ENCODE measurements around the gene GABRR3. TPM values are rescaled to one million over a fixed set of nuclear protein-coding genes. Genes with fewer than 3 reads are reported as not detected.

GABRR3 gene
- polyA plus RNA-seq, 1 of the 3 experiments (the other 2 are of a cell fraction), result not detected

DNA sequence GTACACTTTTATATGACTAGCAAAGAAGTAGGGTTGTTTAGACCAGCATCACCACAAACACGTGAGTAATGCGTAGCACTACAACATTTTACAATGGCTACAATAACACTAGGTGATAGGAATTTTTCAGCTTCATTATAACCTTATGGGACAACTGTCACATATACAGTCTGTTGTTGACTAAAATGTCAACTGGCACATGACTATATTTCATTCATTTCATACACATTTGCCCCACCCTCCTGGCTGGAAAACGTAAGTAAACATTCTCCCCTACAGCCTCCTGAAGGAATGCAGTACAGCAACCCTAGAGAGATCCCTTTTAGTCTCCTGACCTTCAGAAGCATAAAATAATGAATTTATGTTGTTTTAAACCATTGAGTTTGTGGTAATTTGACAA is 79.1 kb downstream of the GABRR3 start:
- Histone ChIP-seq H3K27me3 (ENCODE audit: insufficient read depth) (no peaks in the 10 kb centered on the region), H3K36me3 (replicated peaks in 1 of 2; ENCODE audit: control insufficient read depth in 1 of 2, insufficient read depth in 2 of 2, low read length in 1 of 2) (peaks cover 36 to 67% of the 10 kb centered on the region in 2 experiments), H4K20me1 (ENCODE audit: insufficient read depth) (no peaks in the 10 kb centered on the region), H2AFZ (ENCODE audit: low read depth) (no peak overlapping the region), H3K9me2 (no peaks in the 10 kb centered on the region), H3K27ac (ENCODE audit: low read depth in 2 of 2, low read length in 1 of 2) (no peak overlapping the region), H3K9me3 (no peaks in the 10 kb centered on the region), H3K9ac (no peak overlapping the region), H3K79me2 (ENCODE audit: insufficient read depth) (no peaks in the 10 kb centered on the region), H3F3A (replicated peaks; ENCODE audit: insufficient read depth) (no peaks in the 10 kb centered on the region), H3K4me2 (no peak overlapping the region), H3K4me3 (ENCODE audit: low read depth in 2 of 2, low read length in 1 of 2) (no peak overlapping the region), H3K4me1 (ENCODE audit: control insufficient read depth in 1 of 2, insufficient read depth in 2 of 2, low read depth in 1 of 2, low read length in 1 of 2) (no peaks in the 10 kb centered on the region; a peak in 1 of 4 replicates)
- no peak for TF ChIP-seq RXRA (IDR thresholded peaks at IDR 0.05; ENCODE audit: borderline replicate concordance, low read depth)
- TF ChIP-seq, protein P1, sequence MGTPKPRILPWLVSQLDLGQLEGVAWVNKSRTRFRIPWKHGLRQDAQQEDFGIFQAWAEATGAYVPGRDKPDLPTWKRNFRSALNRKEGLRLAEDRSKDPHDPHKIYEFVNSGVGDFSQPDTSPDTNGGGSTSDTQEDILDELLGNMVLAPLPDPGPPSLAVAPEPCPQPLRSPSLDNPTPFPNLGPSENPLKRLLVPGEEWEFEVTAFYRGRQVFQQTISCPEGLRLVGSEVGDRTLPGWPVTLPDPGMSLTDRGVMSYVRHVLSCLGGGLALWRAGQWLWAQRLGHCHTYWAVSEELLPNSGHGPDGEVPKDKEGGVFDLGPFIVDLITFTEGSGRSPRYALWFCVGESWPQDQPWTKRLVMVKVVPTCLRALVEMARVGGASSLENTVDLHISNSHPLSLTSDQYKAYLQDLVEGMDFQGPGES (IDR thresholded peaks at IDR 0.05; ENCODE audit: low read depth, low read length), result no peak
- no peak for TF ChIP-seq POLR2AphosphoS5 (IDR thresholded peaks at IDR 0.05; ENCODE audit: low read depth, low read length)
- no peak for TF ChIP-seq GATA2 (CRISPR knock-in tag; IDR thresholded peaks at IDR 0.05)
- TF ChIP-seq JUND (IDR thresholded peaks at IDR 0.05), result no peak
- DNase-seq, result no peak
- 89% methylated on average over 3 of the region's 3 CpGs for WGBS (ENCODE audit: low lambda C conversion rate)
- CTCF ChIA-PET, result no interaction called here
- POLR2A ChIA-PET, result no interaction called here

DNA sequence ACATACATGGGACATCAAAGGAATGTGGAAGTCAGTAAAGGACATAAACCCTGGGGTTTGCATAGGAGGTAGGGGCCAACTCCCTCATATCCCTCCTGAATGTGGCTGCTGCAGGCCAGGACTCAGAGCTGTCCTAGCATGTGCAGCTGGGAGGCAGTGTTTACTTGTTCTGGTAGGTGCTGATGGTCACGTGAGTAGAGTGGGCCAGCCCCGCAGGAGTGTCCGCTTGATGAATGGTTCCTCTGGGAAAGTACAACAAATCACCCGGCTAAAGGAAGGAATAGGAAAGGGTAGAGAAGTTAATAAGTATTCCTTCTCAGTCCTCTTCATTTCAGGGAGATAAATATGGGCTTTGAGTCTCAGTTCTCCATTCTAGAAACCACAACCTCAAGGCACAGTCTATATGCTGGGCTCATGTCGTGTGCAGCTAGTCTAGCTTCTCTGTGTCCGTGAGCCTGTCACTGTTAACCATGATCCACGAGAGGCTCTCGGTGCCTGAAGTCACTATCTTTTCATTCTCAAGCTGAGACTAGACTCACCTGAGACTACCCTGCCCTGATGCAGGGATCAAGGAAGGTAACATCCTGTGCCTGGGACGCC is 80.8 kb downstream of the GABRR3 start:
- H3K9me3 ChIP-seq, result no peaks in the 10 kb centered on the region
- ChIA-PET CTCF (no interaction called here), POLR2A (no interaction called here)

More for the DNA sequence above, 80.8 kb downstream of the GABRR3 start:
- H3K79me2 ChIP-seq (ENCODE audit: insufficient read depth), result no peaks in the 10 kb centered on the region
- H3F3A ChIP-seq (replicated peaks; ENCODE audit: insufficient read depth), result no peaks in the 10 kb centered on the region
- H3K4me3 ChIP-seq (ENCODE audit: low read depth in 2 of 2, low read length in 1 of 2), result no peak overlapping the region
- no peak overlapping the region for H2AFZ ChIP-seq (ENCODE audit: low read depth)
- H3K4me2 ChIP-seq, result no peak overlapping the region
- no peak overlapping the region for H3K9ac ChIP-seq
- H3K36me3 ChIP-seq (replicated peaks in 1 of 2; ENCODE audit: control insufficient read depth in 1 of 2, insufficient read depth in 2 of 2, low read length in 1 of 2), result peaks cover 35 to 69% of the 10 kb centered on the region in 2 experiments
- no peaks in the 10 kb centered on the region for H3K27me3 ChIP-seq (ENCODE audit: insufficient read depth)
- 93% methylated on average over 7 of the region's 9 CpGs for WGBS (ENCODE audit: low lambda C conversion rate)
- no peak for TF ChIP-seq TAF1 (IDR thresholded peaks at IDR 0.05; ENCODE audit: borderline replicate concordance, low read depth, low read length)
- TF ChIP-seq, protein P2, sequence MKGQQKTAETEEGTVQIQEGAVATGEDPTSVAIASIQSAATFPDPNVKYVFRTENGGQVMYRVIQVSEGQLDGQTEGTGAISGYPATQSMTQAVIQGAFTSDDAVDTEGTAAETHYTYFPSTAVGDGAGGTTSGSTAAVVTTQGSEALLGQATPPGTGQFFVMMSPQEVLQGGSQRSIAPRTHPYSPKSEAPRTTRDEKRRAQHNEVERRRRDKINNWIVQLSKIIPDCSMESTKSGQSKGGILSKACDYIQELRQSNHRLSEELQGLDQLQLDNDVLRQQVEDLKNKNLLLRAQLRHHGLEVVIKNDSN (IDR thresholded peaks at IDR 0.05; ENCODE audit: borderline replicate concordance, low read depth), result no peak
- TF ChIP-seq, protein P1 (IDR thresholded peaks at IDR 0.05; ENCODE audit: low read depth, low read length), result no peak
- TF ChIP-seq, protein P3, sequence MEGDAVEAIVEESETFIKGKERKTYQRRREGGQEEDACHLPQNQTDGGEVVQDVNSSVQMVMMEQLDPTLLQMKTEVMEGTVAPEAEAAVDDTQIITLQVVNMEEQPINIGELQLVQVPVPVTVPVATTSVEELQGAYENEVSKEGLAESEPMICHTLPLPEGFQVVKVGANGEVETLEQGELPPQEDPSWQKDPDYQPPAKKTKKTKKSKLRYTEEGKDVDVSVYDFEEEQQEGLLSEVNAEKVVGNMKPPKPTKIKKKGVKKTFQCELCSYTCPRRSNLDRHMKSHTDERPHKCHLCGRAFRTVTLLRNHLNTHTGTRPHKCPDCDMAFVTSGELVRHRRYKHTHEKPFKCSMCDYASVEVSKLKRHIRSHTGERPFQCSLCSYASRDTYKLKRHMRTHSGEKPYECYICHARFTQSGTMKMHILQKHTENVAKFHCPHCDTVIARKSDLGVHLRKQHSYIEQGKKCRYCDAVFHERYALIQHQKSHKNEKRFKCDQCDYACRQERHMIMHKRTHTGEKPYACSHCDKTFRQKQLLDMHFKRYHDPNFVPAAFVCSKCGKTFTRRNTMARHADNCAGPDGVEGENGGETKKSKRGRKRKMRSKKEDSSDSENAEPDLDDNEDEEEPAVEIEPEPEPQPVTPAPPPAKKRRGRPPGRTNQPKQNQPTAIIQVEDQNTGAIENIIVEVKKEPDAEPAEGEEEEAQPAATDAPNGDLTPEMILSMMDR (IDR thresholded peaks at IDR 0.05), result no peak
- TF ChIP-seq, protein P4, sequence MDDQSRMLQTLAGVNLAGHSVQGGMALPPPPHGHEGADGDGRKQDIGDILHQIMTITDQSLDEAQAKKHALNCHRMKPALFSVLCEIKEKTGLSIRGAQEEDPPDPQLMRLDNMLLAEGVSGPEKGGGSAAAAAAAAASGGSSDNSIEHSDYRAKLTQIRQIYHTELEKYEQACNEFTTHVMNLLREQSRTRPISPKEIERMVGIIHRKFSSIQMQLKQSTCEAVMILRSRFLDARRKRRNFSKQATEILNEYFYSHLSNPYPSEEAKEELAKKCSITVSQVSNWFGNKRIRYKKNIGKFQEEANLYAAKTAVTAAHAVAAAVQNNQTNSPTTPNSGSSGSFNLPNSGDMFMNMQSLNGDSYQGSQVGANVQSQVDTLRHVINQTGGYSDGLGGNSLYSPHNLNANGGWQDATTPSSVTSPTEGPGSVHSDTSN (IDR thresholded peaks at IDR 0.05), result no peak
- H3K27ac ChIP-seq (ENCODE audit: low read depth in 2 of 2, low read length in 1 of 2), result no peak overlapping the region
- no peaks in the 10 kb centered on the region; a peak in 1 of 4 replicates for H3K4me1 ChIP-seq (ENCODE audit: control insufficient read depth in 1 of 2, insufficient read depth in 2 of 2, low read depth in 1 of 2, low read length in 1 of 2)
- no peak for DNase-seq
- no peaks in the 10 kb centered on the region for H3K9me2 ChIP-seq
- no peaks in the 10 kb centered on the region for H4K20me1 ChIP-seq (ENCODE audit: insufficient read depth)
